GM12873 (cell line): ENCODE data around the gene LRRC23.

Experiments
- TF ChIP-seq, protein P1 (sequence below): IDR thresholded peaks from 2 replicates; pipeline ENCODE4 v1.5.1; 2012; ENCODE audit warnings: low read depth, mild to moderate bottlenecking, moderate library complexity, low read length, control low read depth; ENCODE audit not compliant: insufficient read depth; ENCODE audit errors: missing control alignments

The LRRC23 gene

DNA sequence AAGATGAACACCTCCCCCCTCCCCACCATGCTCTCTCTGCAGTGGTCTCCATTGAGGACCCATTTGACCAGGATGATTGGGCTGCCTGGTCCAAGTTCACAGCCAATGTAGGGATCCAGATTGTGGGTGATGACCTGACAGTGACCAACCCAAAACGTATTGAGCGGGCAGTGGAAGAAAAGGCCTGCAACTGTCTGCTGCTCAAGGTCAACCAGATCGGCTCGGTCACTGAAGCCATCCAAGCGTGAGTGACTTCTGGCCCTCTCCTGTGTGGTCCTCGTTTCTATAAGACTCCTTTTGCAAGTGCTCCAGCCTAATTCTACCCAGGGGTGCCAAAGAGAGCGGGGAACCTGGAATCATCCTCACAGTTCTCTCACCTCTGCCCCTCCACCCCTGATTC is 16.9 kb downstream of the LRRC23 start:
- TF ChIP-seq, protein P1, sequence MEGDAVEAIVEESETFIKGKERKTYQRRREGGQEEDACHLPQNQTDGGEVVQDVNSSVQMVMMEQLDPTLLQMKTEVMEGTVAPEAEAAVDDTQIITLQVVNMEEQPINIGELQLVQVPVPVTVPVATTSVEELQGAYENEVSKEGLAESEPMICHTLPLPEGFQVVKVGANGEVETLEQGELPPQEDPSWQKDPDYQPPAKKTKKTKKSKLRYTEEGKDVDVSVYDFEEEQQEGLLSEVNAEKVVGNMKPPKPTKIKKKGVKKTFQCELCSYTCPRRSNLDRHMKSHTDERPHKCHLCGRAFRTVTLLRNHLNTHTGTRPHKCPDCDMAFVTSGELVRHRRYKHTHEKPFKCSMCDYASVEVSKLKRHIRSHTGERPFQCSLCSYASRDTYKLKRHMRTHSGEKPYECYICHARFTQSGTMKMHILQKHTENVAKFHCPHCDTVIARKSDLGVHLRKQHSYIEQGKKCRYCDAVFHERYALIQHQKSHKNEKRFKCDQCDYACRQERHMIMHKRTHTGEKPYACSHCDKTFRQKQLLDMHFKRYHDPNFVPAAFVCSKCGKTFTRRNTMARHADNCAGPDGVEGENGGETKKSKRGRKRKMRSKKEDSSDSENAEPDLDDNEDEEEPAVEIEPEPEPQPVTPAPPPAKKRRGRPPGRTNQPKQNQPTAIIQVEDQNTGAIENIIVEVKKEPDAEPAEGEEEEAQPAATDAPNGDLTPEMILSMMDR, result no peak

DNA sequence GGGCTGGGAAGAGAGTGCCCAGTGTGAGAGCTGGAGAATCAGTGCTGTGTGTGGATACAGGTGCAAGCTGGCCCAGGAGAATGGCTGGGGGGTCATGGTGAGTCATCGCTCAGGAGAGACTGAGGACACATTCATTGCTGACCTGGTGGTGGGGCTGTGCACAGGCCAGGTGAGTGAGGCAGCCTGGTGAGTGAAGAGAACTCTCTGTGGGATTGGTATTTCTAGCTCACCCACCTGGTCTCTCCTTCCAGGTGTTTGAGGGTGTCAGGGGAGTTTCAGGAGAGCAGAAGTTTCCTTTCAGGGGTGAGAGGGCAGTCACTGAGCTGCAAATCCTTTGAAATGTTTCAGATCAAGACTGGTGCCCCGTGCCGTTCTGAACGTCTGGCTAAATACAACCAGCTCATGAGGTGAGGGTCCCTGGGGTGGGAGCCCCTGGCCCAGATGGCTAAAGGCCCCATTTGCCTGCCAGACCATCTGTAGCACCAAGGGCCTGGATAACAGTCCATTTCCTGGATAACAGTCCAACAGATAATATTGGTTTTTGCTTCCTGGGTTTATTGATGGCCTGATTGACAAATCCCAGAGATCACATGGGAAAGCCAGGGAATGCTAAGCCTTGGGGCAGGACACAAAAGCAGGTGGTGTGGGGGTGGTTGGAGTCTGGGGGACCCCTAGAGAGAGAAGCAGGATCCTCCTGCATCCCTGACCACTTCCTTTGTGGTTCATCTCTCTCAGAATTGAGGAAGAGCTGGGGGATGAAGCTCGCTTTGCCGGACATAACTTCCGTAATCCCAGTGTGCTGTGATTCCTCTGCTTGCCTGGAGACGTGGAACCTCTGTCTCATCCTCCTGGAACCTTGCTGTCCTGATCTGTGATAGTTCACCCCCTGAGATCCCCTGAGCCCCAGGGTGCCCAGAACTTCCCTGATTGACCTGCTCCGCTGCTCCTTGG is 17.6 kb downstream of the LRRC23 start:
- TF ChIP-seq, protein P1, result no peak

DNA sequence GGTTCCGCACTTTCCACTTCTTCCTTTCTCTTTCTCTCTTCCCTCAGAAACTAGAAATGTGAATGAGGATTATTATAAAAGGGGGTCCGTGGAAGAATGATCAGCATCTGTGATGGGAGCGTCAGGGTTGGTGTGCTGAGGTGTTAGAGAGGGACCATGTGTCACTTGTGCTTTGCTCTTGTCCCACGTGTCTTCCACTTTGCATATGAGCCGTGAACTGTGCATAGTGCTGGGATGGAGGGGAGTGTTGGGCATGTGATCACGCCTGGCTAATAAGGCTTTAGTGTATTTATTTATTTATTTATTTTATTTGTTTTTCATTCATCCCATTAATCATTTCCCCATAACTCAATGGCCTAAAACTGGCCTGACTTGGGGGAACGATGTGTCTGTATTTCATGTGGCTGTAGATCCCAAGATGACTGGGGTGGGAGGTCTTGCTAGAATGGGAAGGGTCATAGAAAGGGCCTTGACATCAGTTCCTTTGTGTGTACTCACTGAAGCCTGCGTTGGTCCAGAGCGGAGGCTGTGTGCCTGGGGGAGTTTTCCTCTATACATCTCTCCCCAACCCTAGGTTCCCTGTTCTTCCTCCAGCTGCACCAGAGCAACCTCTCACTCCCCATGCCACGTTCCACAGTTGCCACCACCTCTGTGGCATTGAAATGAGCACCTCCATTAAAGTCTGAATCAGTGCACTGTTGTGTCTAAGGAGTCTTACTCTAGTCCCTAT is 18.5 kb downstream of the LRRC23 start:
- TF ChIP-seq, protein P1, result no peak

DNA sequence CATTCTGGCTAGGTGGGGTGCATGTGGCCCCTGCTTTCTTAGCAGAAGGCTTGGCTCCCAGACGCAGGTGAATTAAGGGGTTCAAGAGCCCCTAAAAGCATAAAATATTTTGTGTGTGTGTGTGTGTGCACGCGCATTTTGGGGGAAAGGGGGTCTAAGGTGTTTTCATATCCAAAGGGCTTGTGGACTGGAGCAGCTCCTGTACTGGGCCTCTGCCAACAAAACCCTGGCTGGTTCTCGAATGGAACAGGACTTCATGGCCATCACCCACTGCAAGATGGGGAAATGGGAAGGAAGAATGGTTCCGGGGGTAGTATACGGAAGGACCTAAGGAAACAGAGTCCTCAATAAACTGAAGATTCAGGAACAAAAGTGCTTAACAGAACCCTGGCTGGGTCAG is 19.2 kb downstream of the LRRC23 start:
- TF ChIP-seq, protein P1, result no peak

DNA sequence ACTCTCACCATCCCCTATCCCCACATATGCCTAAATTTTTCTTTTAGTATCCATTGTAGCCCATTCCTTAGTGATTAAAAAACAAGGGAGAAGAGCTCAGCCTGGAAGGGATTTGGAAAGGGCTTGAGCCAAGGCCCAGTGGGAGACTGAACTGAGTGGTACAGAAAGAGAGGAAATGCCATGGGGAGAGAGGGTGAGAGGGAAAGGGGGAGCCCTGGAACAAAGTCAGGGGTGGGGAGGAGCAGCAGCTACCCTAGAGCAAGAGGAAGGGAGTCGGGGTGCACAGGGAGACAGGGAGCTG is 20.6 kb downstream of the LRRC23 start:
- TF ChIP-seq, protein P1, result no peak

DNA sequence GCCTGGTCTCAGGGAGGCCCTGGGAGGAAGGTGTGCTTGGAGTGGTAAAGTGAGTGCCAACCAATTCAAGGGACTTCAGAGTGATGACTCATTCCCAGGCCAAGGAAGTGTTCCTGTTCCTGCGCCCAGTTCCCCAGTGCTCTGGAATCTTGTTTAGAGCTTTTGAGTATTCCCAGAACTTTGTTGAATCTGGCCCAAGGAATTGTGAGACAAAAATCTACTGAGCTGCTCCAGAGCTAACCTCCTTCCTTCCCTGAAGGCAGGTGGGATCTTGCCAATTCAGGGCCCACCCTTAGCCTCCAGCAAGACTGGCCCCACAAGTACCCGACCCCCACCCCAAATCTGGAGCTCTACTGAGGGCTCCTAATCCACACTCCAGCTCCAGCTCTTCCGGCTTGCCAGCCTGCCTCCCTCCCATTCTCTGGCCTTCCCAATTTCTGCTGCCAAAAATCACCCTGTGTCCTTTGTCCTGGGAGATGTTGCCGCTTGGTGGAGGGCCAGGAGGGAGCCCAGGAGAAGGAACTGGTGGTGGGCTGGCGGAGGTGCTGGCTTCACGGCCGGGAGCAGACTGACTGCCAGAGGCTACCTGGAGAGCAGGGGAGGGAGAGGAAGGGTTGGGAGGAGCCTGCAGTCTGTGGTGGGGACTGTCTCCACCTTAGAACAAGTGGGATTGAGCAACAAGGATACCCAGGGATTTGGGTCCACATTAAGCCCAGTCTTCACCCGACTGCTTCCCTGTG is 21.1 kb downstream of the LRRC23 start:
- TF ChIP-seq, protein P1, result no peak
